Ishikawa (cell line): ENCODE measurements around the gene ZNF408.

Experiments
- CEBPB ChIP-seq: IDR thresholded peaks from 2 replicates; pipeline ENCODE4 v1.6.1; 2012
- CREB1 ChIP-seq: IDR thresholded peaks from 2 replicates; pipeline ENCODE4 v1.6.1; 2012; ENCODE audit warnings: low read depth
- EGR1 ChIP-seq: IDR thresholded peaks from 2 replicates; pipeline ENCODE4 v1.6.1; 2012
- EP300 ChIP-seq: IDR thresholded peaks from 2 replicates; pipeline ENCODE4 v1.6.1; 2012; ENCODE audit warnings: borderline replicate concordance
- FOXM1 ChIP-seq: IDR thresholded peaks from 2 replicates; pipeline ENCODE4 v1.6.1; 2012; ENCODE audit warnings: low read depth, borderline replicate concordance
- MAX ChIP-seq: IDR thresholded peaks from 2 replicates; pipeline ENCODE4 v1.6.1; 2012
- NFIC ChIP-seq: IDR thresholded peaks from 2 replicates; pipeline ENCODE4 v1.6.1; 2012
- RAD21 ChIP-seq: IDR thresholded peaks from 2 replicates; pipeline ENCODE4 v1.6.1; 2012; ENCODE audit warnings: low read depth
- REST ChIP-seq: IDR thresholded peaks from 2 replicates; pipeline ENCODE4 v1.6.1; 2012; ENCODE audit warnings: low read depth, mild to moderate bottlenecking
- TAF1 ChIP-seq: IDR thresholded peaks from 2 replicates; pipeline ENCODE4 v1.6.1; 2012; ENCODE audit warnings: low read depth, mild to moderate bottlenecking
- TCF12 ChIP-seq: IDR thresholded peaks from 2 replicates; pipeline ENCODE4 v1.6.1; 2012; ENCODE audit warnings: low read depth
- TEAD4 ChIP-seq: IDR thresholded peaks from 2 replicates; pipeline ENCODE4 v1.6.1; 2012
- USF1 ChIP-seq: IDR thresholded peaks from 2 replicates; pipeline ENCODE4 v1.6.1; 2012
- YY1 ChIP-seq: IDR thresholded peaks from 2 replicates; pipeline ENCODE4 v1.6.1; 2012; ENCODE audit warnings: low read depth
- ZBTB7A ChIP-seq: IDR thresholded peaks from 2 replicates; pipeline ENCODE4 v1.6.1; 2012; ENCODE audit warnings: low read depth

Gene ZNF408

GRCh38 chr11:46694072-46694471, 6.8 kb upstream of the ZNF408 start:
- TF ChIP-seq RAD21 (no peak), NFIC (no peak), ZBTB7A (no peak), TCF12 (no peak), CREB1 (no peak), USF1 (no peak), EP300 (no peak), YY1 (no peak), TAF1 (no peak), FOXM1 (no peak), CEBPB (no peak), TEAD4 (no peak)

DNA sequence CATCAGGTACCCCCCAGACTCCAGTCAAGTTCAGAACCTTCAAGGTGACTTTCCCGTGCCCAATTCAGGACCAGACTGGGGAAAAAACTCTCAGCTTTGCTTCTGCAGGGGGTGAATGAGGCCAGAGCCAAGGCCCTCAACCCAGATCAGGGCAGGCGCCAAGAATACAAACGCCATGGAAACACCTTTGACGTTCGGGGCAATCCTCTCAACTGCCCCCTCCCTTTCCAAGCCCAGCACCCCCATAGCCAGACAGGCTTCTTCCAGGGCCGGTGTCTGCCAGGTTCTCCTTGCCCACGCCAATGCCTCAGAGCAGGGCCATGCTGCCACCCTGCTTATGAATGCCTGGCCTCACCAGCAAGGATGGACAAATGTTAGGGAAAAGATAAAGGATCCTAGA, 6.2 kb upstream of the ZNF408 start:
- no peak for TF ChIP-seq MAX
- no peak for TF ChIP-seq TEAD4
- no peak for TF ChIP-seq YY1
- TF ChIP-seq TCF12: no peak
- no peak for TF ChIP-seq ZBTB7A
- no peak for TF ChIP-seq NFIC
- TF ChIP-seq EP300: no peak
- no peak for TF ChIP-seq REST
- TF ChIP-seq CEBPB: no peak
- TF ChIP-seq FOXM1: no peak

DNA sequence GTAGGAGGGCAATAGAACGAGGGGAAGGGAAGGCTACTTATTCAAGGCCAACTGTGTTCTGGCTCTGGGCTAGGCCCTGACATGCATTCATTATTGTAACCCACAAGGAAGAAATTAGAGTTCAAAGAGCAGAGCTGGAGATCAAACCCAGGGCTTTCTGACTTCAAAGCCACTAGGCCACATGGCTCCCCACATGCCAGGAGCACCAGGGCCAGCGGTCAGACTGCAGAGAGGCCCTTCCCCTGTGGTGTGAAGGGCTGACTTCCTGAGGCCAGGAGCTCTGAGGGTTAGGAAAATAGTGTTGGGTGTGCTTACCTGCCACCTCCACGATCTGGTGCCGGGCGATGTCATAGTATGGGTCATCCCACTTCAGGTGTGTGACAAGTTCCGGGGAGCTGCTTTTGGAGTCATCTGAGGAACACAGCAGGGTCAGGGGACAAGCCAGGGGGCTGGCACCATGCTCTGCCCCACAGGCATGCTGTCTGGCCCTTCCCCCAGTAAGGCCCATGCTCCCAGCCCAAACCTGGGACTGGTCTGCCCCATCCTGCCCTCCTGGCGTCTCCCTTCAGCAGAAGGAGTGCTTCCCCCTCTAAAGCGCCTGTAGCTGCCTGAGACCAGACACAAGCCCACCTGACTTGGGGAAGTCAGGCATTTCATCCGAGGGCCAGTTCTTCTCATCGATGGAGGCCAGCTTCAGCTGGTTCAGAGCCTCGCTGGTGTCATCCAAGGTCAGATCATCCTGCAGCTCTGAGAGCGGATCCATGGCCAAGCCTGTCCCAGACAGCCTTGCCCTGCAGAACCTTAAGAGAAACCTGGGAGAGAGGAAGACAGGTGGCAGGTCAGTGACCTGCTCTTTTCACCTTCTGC, 5.3 kb upstream of the ZNF408 start:
- TF ChIP-seq EGR1 (no peak), CEBPB (no peak), RAD21 (no peak), ZBTB7A (no peak), FOXM1 (no peak)

DNA sequence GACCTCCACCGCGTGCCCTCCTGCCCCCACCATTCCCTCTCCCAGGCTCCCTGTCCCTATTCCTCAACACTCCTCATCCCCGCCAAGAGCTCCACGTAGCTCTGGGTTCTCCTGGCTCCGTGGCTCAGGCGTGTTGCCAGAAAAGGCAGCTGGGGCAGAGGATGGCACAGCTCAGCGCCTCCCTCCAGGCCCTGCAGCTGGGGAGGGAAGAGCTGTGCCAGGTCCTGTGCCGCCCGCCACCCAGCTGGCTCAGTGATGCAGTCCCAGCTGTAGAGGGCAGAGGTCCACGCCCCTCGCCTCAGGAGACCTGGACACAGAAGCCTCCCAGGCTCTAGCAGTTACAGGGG, 4.6 kb upstream of the ZNF408 start:
- TF ChIP-seq EP300: no peak
- no peak for TF ChIP-seq EGR1
- no peak for TF ChIP-seq RAD21
- no peak for TF ChIP-seq TAF1
- TF ChIP-seq ZBTB7A: no peak
- TF ChIP-seq CEBPB: no peak
- no peak for TF ChIP-seq FOXM1
- no peak for TF ChIP-seq NFIC
- TF ChIP-seq YY1: no peak
- no peak for TF ChIP-seq REST
- TF ChIP-seq USF1: no peak
- TF ChIP-seq CREB1: no peak
- TF ChIP-seq MAX: no peak
- TF ChIP-seq TCF12: no peak
- TF ChIP-seq TEAD4: no peak

DNA sequence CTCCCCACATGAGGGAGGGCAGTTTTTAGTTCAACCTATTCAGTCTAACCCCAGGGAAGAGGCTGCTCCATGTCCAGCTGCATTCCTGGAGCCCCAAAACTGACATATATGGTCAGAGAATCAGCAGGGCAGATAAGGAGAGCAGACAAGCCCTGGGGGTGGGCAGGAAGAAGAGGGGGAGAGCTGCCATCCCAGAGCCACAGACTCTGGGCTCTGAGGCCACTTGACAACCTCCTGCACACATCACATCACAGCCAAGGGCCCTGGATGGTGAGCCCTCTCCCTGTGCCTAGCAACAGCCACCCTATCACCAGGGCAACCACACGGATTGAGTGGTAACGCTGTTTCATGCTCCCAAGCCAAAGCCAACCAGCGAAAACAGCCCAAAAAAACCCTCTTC, 3.5 kb upstream of the ZNF408 start:
- TF ChIP-seq REST (no peak), NFIC (no peak), ZBTB7A (no peak), EP300 (no peak), TEAD4 (no peak), RAD21 (no peak), TCF12 (no peak), CEBPB (no peak), CREB1 (no peak), TAF1 (no peak), FOXM1 (no peak), USF1 (no peak), EGR1 (no peak), YY1 (no peak), MAX (no peak)
